HG03097 (cell line): ENCODE measurements around the gene RYR3.
"Not testable (repeated sequence)": the region's sequence is repeated elsewhere in the genome, so short reads cannot be mapped to it uniquely, and the experiment has no call there.

ENCODE experiments used
- ATAC-seq: cut with Tn5 transposase; IDR thresholded peaks from one replicate; pipeline ENCODE4 v1.9.1; 2021; ENCODE audit not compliant: unreplicated experiment, low FRiP score

RYR3 gene

GRCh38 chr15:33801954-33802353 lies 491.2 kb downstream of the RYR3 start:
- ATAC-seq, result no peak

DNA sequence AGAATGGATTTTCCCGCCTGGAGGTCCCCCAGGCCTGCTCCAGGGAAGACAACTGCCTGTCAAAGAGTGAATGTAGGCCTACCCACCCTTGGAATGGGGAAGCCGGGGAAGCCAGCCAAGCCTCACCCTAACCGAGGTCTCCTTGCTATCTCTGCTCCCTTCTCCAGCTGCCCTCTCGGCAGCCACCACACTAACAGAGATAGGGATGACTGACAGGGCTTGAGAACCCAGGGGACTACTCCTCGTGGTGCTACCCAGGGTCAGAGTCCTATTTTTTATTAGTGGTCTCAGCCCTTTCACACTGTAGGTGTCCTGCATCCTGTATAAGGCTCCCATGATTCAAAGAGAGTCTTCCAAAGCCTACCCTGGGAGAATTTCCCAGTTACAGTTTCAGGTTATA lies 496.9 kb downstream of the RYR3 start:
- ATAC-seq, result no peak

GRCh38 chr15:33808720-33809457 lies 498.1 kb downstream of the RYR3 start:
- no peak for ATAC-seq

DNA sequence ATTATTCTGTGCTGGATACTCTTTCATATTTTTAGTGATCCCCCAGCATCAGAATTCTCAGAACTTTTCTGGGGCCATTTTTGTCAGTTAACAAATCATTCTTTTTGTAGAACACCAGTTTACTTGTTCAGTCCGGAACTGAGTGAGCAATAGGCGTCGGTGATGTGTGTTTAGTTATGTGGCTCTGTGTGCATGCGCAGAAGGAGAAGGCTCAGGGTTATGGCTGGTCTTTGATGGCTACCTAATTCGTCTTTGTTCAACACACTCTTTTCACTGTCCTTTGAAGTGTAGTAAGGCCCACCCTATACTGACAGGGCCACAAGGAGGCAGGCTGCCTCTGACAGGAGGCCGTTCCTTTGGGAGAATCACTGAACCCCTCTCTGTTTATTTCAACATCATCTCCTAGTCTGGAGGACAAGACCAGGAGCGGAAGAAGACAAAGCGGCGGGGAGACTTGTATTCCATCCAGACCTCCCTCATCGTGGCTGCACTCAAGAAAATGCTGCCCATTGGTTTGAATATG lies 499.4 kb downstream of the RYR3 start:
- ATAC-seq, result no peak

DNA sequence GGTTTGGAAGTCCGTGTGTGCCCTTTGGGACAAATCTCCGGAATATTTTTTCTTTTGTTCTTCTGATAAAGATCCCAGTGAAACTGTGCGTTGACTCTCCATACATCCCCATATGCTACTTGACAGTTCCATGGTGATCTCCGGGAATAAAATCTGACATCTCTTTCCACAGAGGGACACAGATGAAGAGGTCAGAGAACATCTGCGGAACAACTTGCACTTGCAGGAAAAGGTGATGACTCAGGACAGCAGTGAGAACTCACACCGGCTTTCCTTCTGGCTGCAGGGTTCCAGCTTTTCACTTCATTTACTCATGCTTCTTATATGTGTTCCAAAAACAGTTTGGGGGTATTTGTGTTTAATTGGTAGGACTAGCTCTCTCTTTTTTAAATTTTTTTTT lies 500.0 kb downstream of the RYR3 start:
- no peak for ATAC-seq

DNA sequence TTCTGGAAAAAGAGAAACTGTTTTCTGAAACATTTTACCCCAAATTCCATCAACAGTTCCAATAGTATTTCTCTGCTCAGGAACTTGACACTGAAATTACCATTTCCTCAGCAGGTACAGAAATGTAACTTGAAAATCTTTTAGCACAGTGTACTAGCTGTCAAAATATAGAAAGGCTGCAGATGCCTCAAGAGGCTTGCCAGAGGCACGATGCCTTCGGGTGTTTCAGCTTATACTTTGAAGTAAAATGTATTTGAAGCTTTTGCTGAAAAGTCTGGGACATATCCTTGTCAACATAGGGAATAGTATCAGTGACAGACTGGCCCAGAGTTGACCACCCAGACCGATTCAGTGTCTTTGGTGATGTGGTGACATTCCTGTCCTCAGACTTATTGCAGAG lies 503.1 kb downstream of the RYR3 start:
- no peak for ATAC-seq

- not testable (repeated sequence) for ATAC-seq
Observed at GRCh38 chr15:33819499-33819898, 508.7 kb downstream of the RYR3 start.

DNA sequence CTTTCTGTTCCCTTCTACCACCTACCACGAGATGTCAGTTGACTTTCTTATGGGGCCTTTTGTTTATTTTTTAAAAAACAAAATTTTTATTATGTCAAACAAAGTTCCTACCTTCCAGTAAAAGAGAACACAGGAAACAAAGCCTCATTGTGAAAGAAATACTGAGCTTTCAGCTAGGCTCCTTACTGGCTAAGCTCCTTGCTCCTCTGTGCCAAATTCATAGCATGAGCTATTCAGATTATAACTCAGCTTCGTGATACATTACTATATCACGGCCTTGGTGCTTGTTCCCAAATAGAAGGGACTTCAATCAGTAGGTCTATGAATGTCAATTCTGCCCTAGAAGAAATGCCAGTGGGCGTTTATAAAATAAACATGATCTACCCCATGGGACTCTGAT lies 511.7 kb downstream of the RYR3 start:
- ATAC-seq, result no peak

- no peak for ATAC-seq
Observed at GRCh38 chr15:33823119-33823518, 512.4 kb downstream of the RYR3 start.

DNA sequence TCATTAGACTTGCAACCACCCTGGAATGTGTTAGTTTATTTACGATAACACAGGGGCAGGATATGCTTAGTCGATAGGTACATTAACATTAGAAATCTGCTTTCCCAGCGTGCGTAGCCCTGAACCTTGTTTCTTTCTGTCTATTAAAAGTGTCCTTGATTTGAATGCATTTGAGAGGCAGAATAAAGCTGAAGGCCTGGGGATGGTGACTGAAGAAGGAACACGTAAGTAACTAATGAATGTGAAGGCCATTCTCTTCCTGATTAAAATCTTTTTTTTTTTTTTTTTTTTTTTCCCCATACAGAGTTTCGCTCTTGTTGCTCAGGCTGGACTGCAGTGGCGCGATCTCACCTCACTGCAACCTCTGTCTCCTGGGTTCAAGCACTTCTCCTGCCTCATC lies 514.7 kb downstream of the RYR3 start:
- ATAC-seq, result no peak

GRCh38 chr15:33826201-33826600 lies 515.4 kb downstream of the RYR3 start:
- no peak for ATAC-seq

DNA sequence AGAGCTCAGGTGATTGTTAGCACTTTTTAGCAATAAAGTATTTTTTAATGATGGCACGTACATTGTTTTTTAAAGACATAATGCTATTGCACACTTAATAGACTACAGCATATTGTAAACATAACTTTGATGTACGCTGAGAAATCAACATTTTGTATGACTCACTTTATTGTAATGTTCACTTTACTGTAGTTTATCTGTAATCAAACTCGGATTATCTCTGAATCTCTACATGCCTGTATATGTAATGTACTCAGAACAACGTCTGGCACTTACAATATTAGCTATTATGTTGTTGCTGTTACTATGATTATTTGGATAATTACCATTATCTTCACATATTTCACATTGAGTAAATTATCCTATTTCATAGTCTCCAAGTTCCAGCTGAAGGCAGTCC lies 519.6 kb downstream of the RYR3 start:
- ATAC-seq, result no peak

- ATAC-seq, result no peak
Observed at GRCh38 chr15:33831646-33832045, 520.9 kb downstream of the RYR3 start.

- no peak for ATAC-seq
Observed at GRCh38 chr15:33834892-33835743, 524.4 kb downstream of the RYR3 start.

GRCh38 chr15:33837294-33837693 lies 526.5 kb downstream of the RYR3 start:
- no peak for ATAC-seq

- ATAC-seq, result no peak
Observed at GRCh38 chr15:33839540-33839939, 528.8 kb downstream of the RYR3 start.

- ATAC-seq, result no peak
Observed at GRCh38 chr15:33840615-33841014, 529.8 kb downstream of the RYR3 start.

GRCh38 chr15:33844186-33844585 lies 533.4 kb downstream of the RYR3 start:
- ATAC-seq, result no peak

GRCh38 chr15:33844597-33844996 lies 533.8 kb downstream of the RYR3 start:
- ATAC-seq, result no peak

- no peak for ATAC-seq
Observed at GRCh38 chr15:33846142-33846541, 535.4 kb downstream of the RYR3 start.

DNA sequence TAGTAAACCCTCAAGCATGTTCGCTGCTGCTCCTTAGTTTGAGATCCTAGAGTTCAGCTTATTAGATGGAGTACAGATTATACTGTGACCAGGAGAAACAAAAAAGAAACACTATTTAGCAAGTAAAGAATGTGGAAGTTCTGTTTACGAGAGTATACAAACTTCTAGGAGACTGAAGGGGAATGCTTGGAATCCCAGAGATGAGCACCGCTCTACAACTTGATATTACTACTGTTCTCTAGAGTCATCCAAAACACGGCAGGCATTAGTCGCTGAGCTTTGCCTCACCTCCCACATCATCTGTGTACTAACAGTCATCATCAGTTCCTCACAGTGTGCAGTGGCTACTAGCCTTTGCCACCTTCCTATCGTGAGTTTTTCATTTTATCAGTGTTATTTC lies 536.1 kb downstream of the RYR3 start:
- ATAC-seq, result no peak

GRCh38 chr15:33848011-33848410 lies 537.2 kb downstream of the RYR3 start:
- no peak for ATAC-seq
